Measurements from ENCODE around the gene RFLNA.

Gene RFLNA

DNA sequence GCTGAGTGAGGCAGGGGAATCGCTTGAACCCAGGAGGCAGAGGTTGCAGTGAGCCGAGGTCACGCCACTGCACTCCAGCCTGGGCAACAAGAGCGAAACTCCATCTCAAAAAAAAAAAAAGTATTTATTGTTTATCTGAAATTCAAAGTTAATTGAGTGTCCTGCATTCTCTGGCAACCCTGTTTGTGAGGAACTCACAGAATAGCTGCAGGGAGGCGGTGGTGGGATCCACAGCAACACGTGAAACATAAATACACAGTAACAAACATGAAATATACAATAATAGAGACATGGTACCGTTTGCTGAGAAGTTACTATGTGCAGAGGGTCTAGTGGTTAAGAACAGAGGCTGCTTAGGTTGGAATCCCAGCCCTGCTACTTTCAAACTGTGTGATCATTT lies 43.7 kb upstream of the RFLNA start:
- H3K9me2 ChIP-seq (replicated peaks; ENCODE audit: insufficient read depth, low read length) = no peaks in the 10 kb centered on the region
- no peaks in the 10 kb centered on the region for H3F3A ChIP-seq (ENCODE audit: insufficient read depth, low read length)
- H3K9me3 ChIP-seq (replicated peaks; ENCODE audit: insufficient read depth, low read length) = no peaks in the 10 kb centered on the region
- no peak overlapping the region for H3K9ac ChIP-seq (ENCODE audit: low read length)
- no peak overlapping the region for H3K4me2 ChIP-seq (ENCODE audit: low read depth, low read length)
- no peaks in the 10 kb centered on the region for H3K79me2 ChIP-seq (ENCODE audit: low read length)
- no peak overlapping the region for H3K4me3 ChIP-seq (ENCODE audit: low read length)
- H3K27ac ChIP-seq (ENCODE audit: low read length) = no peak overlapping the region
- H3K36me3 ChIP-seq (replicated peaks; ENCODE audit: insufficient read depth, low read length) = no peaks in the 10 kb centered on the region
- TF ChIP-seq, protein P1, sequence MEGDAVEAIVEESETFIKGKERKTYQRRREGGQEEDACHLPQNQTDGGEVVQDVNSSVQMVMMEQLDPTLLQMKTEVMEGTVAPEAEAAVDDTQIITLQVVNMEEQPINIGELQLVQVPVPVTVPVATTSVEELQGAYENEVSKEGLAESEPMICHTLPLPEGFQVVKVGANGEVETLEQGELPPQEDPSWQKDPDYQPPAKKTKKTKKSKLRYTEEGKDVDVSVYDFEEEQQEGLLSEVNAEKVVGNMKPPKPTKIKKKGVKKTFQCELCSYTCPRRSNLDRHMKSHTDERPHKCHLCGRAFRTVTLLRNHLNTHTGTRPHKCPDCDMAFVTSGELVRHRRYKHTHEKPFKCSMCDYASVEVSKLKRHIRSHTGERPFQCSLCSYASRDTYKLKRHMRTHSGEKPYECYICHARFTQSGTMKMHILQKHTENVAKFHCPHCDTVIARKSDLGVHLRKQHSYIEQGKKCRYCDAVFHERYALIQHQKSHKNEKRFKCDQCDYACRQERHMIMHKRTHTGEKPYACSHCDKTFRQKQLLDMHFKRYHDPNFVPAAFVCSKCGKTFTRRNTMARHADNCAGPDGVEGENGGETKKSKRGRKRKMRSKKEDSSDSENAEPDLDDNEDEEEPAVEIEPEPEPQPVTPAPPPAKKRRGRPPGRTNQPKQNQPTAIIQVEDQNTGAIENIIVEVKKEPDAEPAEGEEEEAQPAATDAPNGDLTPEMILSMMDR (IDR thresholded peaks at IDR 0.05; ENCODE audit: low read length) = no peak
- TF ChIP-seq EZH2phosphoT487 (IDR thresholded peaks at IDR 0.05; ENCODE audit: low read length) (no peak), EZH2 (optimal IDR thresholded peaks at IDR 0.05; ENCODE audit: low read depth, low read length) (no peak)
- H3K27me3 ChIP-seq (replicated peaks; ENCODE audit: insufficient read depth, low read length) = no peaks in the 10 kb centered on the region
- H4K20me1 ChIP-seq (ENCODE audit: insufficient read depth, low read length) = no peaks in the 10 kb centered on the region
- no peak overlapping the region for H2AFZ ChIP-seq (ENCODE audit: low read length)
- no peaks in the 10 kb centered on the region for H3K4me1 ChIP-seq (ENCODE audit: low read length)
- DNase-seq = no peak

DNA sequence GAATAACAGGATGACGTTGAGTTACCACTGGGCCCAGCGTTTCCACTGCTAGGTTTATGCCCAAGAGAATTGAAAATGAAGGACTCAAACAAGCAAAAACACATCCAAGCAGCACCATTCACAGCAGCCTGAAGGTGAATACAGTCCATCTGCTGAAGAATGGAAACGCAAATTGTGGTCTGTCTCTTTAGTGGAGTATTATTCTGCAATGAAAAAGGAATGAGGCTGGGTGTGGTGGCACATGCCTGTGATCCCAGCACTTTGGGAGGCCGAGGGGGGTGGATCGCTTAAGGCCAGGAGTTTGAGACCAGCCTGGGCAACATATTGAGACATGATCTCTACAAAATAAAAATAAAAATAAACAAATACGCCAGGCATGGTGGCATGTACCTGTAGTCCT lies 41.9 kb upstream of the RFLNA start:
- H3K27me3 ChIP-seq (replicated peaks; ENCODE audit: insufficient read depth, low read length) = no peaks in the 10 kb centered on the region

DNA sequence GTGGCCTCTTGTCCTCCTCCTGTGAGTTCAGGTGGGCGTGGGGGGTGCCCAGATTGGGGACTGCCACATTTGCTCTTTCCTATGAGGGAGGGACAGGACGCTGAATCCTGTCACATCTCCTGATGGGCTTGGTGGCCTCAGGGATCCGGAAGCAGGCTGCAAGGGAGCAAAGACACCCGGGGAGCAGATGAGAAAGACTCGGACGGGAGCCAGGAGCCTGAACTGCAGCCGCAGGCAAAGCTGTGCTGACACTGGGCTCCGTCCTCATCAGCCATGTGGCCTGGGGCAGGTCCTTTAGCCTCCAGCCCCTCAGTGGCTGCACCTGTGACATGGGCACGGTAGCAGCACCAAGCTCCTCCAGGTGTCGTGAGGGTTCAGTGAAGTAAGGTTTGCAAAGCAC lies 40.8 kb upstream of the RFLNA start:
- H3K9ac ChIP-seq (ENCODE audit: low read length) = no peak overlapping the region
- no peaks in the 10 kb centered on the region for H3F3A ChIP-seq (ENCODE audit: insufficient read depth, low read length)
- H3K9me2 ChIP-seq (replicated peaks; ENCODE audit: insufficient read depth, low read length) = no peaks in the 10 kb centered on the region
- no peaks in the 10 kb centered on the region for H3K4me1 ChIP-seq (ENCODE audit: low read length)
- no peak for DNase-seq
- no peak overlapping the region for H2AFZ ChIP-seq (ENCODE audit: low read length)
- H3K36me3 ChIP-seq (replicated peaks; ENCODE audit: insufficient read depth, low read length) = no peaks in the 10 kb centered on the region
- no peaks in the 10 kb centered on the region for H3K79me2 ChIP-seq (ENCODE audit: low read length)
- no peaks in the 10 kb centered on the region for H3K27me3 ChIP-seq (replicated peaks; ENCODE audit: insufficient read depth, low read length)
- no peaks in the 10 kb centered on the region for H4K20me1 ChIP-seq (ENCODE audit: insufficient read depth, low read length)
- no peak overlapping the region for H3K4me2 ChIP-seq (ENCODE audit: low read depth, low read length)
- TF ChIP-seq, protein P1 (IDR thresholded peaks at IDR 0.05; ENCODE audit: low read length) = no peak
- TF ChIP-seq EZH2 (optimal IDR thresholded peaks at IDR 0.05; ENCODE audit: low read depth, low read length) (no peak), EZH2phosphoT487 (IDR thresholded peaks at IDR 0.05; ENCODE audit: low read length) (no peak)
- H3K4me3 ChIP-seq (ENCODE audit: low read length) = no peak overlapping the region
- no peaks in the 10 kb centered on the region for H3K9me3 ChIP-seq (replicated peaks; ENCODE audit: insufficient read depth, low read length)
- no peak overlapping the region for H3K27ac ChIP-seq (ENCODE audit: low read length)

More for the DNA sequence above, 41.9 kb upstream of the RFLNA start:
- TF ChIP-seq EZH2phosphoT487 (IDR thresholded peaks at IDR 0.05; ENCODE audit: low read length) = no peak
- no peak for TF ChIP-seq EZH2 (optimal IDR thresholded peaks at IDR 0.05; ENCODE audit: low read depth, low read length)
- TF ChIP-seq, protein P1 (IDR thresholded peaks at IDR 0.05; ENCODE audit: low read length) = no peak
- Histone ChIP-seq H3K4me1 (ENCODE audit: low read length) (no peaks in the 10 kb centered on the region), H3K4me2 (ENCODE audit: low read depth, low read length) (no peak overlapping the region), H3K9me3 (replicated peaks; ENCODE audit: insufficient read depth, low read length) (no peaks in the 10 kb centered on the region), H3K79me2 (ENCODE audit: low read length) (no peaks in the 10 kb centered on the region), H3K9ac (ENCODE audit: low read length) (no peak overlapping the region), H3F3A (ENCODE audit: insufficient read depth, low read length) (no peaks in the 10 kb centered on the region), H3K36me3 (replicated peaks; ENCODE audit: insufficient read depth, low read length) (no peaks in the 10 kb centered on the region), H3K4me3 (ENCODE audit: low read length) (no peak overlapping the region), H4K20me1 (ENCODE audit: insufficient read depth, low read length) (no peaks in the 10 kb centered on the region), H3K27ac (ENCODE audit: low read length) (no peak overlapping the region), H3K9me2 (replicated peaks; ENCODE audit: insufficient read depth, low read length) (no peaks in the 10 kb centered on the region), H2AFZ (ENCODE audit: low read length) (no peak overlapping the region)
- DNase-seq = no peak
